Astrocyte of the cerebellum (primary cell): ENCODE results near the gene PATL2.

Experiments used
- DNase-seq: peaks from one replicate; pipeline ENCODE4 v3.0.0-alpha.2; 2011; ENCODE audit warnings: low read depth
- H3K4me3 ChIP-seq: 2 replicates; pipeline ENCODE4 v1.5.1; 2011; ENCODE audit warnings: mild to moderate bottlenecking, low read depth, low read length, moderate library complexity
- CTCF ChIP-seq: IDR thresholded peaks from 2 replicates; pipeline ENCODE4 v1.5.1; 2012; ENCODE audit warnings: low read length, low read depth, moderate library complexity, mild to moderate bottlenecking; ENCODE audit errors: missing control alignments
- in situ Hi-C: cut with HindIII; loops from 2 replicates; pipeline ENCODE4 v1.10.0; 2017; ENCODE audit warnings: low sequenced_read_pairs

The PATL2 gene

DNA sequence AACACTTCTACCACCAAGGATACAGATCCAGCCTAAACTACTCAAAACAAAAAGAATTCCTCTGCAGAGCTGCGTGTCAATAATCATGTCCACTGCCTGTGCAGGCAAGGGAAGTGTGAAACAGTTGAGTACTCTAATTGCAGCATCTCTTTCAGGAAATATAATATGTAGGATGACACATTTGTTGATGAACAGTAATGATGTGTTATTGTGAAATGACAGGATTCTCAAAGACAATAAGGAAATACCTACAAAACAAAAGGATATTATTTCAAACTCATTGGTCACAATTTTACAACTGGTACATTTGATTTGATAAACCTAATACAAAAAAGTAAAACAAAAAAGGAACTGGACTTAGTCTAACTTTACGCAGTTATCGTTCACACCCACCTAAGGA, 52.1 kb downstream of the PATL2 start:
- no peak overlapping the region for H3K4me3 ChIP-seq
- in situ Hi-C loops = no loop called here
- TF ChIP-seq CTCF = no peak
- no peak for DNase-seq

DNA sequence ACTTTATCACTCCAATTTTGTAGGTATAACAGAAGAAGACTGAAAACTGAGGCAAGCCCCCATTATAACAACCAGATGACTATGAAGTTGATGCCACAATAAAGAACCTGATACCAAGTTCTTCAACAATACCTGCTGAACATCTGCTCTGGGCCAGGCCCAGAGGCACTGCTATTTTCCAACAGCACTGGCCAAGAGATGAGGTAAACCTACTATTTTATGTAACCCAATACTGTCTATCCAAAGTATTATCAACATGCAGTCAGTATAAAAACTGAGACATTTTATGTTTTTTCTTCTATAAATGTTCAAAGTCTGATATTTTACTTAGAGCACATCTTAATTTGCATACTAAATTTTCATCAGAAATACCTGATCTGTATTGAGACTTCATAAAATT, 53.7 kb downstream of the PATL2 start:
- no peak for DNase-seq
- no peak overlapping the region for H3K4me3 ChIP-seq
- in situ Hi-C loops = no loop called here
- TF ChIP-seq CTCF = no peak

DNA sequence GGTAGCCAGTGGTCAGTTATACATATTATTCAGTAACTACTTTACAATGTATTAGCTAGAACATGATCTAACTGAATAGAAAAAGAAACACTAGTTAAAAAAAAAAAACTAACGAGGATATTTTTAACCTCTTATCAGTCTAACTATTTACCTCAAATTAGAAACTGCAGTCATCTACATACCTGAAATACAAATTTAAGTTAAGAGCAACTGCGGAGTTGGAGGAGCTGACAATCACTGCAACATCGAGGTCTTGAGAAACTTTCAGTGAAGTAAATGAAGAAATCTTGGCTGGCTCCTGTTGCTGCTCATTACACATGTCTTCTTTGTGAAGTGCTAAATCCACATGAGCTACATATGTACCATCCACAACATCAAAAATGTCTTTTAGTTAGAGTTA, 54.2 kb downstream of the PATL2 start:
- in situ Hi-C loops = no loop called here
- no peak for DNase-seq
- H3K4me3 ChIP-seq = no peak overlapping the region
- no peak for TF ChIP-seq CTCF

DNA sequence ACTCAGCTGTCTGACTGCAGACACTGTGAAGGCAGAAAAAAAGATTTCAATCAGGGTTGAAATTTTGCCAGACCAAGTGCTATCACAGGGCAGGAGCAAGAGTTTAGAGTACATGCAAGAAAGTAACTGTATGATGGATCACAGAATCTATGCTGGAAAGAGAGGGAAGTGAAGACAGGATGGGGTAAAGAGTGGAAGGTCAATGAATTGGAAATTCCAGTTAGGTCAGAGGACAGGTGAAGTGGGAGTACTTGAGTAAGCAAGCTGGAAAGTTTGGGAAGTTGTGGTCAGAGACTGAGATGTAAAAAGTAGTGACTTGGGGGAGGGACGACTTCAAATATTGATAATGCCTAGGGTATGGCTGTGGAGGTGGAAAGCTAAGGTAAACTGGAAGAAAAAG, 54.8 kb downstream of the PATL2 start:
- in situ Hi-C loops = no loop called here
- DNase-seq = no peak
- TF ChIP-seq CTCF = no peak
- H3K4me3 ChIP-seq = no peak overlapping the region

DNA sequence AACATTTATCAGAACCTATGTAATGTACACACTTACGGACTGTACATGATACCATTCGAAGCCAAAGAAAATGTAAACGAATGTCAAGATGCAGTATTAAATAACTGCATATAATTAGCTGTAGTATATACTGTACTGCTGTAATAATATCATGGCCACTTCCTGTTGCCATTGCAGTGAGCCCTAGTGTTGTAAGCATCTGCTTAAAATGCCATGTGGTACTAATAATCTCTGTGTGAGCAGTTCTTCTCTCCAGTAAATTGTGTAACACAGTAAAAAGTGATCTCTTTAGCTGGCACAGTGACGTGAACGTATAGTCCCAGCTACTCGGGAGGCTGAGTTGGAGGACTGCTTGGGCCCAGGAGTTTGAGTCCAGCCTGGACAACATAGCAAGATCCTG, 56.3 kb downstream of the PATL2 start:
- no peak for DNase-seq
- H3K4me3 ChIP-seq = no peak overlapping the region
- in situ Hi-C loops = no loop called here
- TF ChIP-seq CTCF = no peak

DNA sequence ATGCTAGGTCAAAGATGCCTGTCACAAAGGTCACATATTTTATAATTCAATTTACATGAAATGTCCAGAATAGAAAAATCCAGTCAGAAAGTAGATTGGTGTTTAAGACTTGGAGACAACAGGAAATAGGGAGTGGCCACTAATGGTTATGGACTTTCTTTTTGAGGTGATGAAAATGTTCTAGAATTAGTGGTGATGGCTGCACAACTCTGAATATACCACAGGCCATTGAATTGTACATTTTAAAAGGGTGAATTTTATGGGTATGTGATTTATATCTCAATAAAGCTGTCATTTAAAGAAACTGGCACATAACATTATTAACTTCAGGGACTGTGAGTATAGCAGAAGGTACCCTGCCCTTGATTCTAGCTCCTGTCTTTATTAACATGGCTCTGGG, 63.5 kb downstream of the PATL2 start:
- no peak overlapping the region for H3K4me3 ChIP-seq
- in situ Hi-C loops = no loop called here
- no peak for TF ChIP-seq CTCF
- no peak for DNase-seq

GRCh38 chr15:44647036-44647435, 64.1 kb downstream of the PATL2 start:
- no peak for TF ChIP-seq CTCF
- H3K4me3 ChIP-seq = no peak overlapping the region
- in situ Hi-C loops = no loop called here
- no peak for DNase-seq
